Measurements from ENCODE around the gene PAWR.

PAWR gene

GRCh38 chr12:79674629-79675028, 16.1 kb downstream of the PAWR start:
- Histone ChIP-seq H3K27me3 (ENCODE audit: control insufficient read depth in 5 of 5, insufficient read depth in 4 of 5, low read length in 5 of 5) (no peaks in the 10 kb centered on the region), H3K9ac (ENCODE audit: low read length in 5 of 5) (no peak overlapping the region), H3K4me3 (ENCODE audit: low read depth in 1 of 5, low read length in 5 of 5) (no peak overlapping the region), H3K27ac (ENCODE audit: low read depth, low read length) (no peak overlapping the region), H3K4me1 (ENCODE audit: control insufficient read depth in 5 of 5, insufficient read depth in 5 of 5, low read length in 5 of 5) (peaks cover 0 to 7% (median 0%) of the 10 kb centered on the region in 5 donors), H3K36me3 (ENCODE audit: control insufficient read depth in 5 of 5, insufficient read depth in 5 of 5, low read length in 5 of 5) (no peaks in the 10 kb centered on the region), H3K9me3 (ENCODE audit: control insufficient read depth in 5 of 5, low read length in 5 of 5) (no peaks in the 10 kb centered on the region)

GRCh38 chr12:79673354-79673753, 17.4 kb downstream of the PAWR start:
- Histone ChIP-seq H3K4me1 (ENCODE audit: control insufficient read depth in 5 of 5, insufficient read depth in 5 of 5, low read length in 5 of 5) (peaks cover 0 to 4% (median 0%) of the 10 kb centered on the region in 5 donors), H3K9ac (ENCODE audit: low read length in 5 of 5) (no peak overlapping the region), H3K36me3 (ENCODE audit: control insufficient read depth in 5 of 5, insufficient read depth in 5 of 5, low read length in 5 of 5) (no peaks in the 10 kb centered on the region), H3K9me3 (ENCODE audit: control insufficient read depth in 5 of 5, low read length in 5 of 5) (no peaks in the 10 kb centered on the region), H3K27me3 (ENCODE audit: control insufficient read depth in 5 of 5, insufficient read depth in 4 of 5, low read length in 5 of 5) (no peaks in the 10 kb centered on the region), H3K27ac (ENCODE audit: low read depth, low read length) (no peak overlapping the region), H3K4me3 (ENCODE audit: low read depth in 1 of 5, low read length in 5 of 5) (no peak overlapping the region)

DNA sequence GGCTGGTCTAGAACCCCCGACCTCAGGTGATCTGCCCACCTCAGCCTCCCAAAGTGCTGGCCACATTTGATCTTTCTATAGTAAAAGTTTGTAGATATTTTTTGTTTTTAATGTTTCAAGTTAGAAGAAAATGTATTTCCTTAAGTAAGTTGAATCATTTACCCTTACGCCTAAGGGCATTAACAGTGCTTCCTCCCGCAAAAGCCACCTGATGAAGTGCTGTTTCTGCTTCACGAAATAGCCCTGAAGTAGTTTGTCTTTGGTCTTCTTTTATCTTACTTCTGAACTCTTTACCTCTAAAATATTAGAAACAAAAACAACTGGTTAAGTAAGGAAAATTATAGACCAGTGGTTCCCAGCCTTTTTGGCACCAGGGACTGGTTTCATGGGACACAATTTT, 22.7 kb downstream of the PAWR start:
- H3K27me3 ChIP-seq (ENCODE audit: control insufficient read depth in 5 of 5, insufficient read depth in 4 of 5, low read length in 5 of 5): no peaks in the 10 kb centered on the region
- H3K4me3 ChIP-seq (ENCODE audit: low read depth in 1 of 5, low read length in 5 of 5): no peak overlapping the region
- no peaks in the 10 kb centered on the region for H3K4me1 ChIP-seq (ENCODE audit: control insufficient read depth in 5 of 5, insufficient read depth in 5 of 5, low read length in 5 of 5)
- no peak overlapping the region for H3K27ac ChIP-seq (ENCODE audit: low read depth, low read length)
- H3K9me3 ChIP-seq (ENCODE audit: control insufficient read depth in 5 of 5, low read length in 5 of 5): no peaks in the 10 kb centered on the region
- H3K9ac ChIP-seq (ENCODE audit: low read length in 5 of 5): no peak overlapping the region
- no peaks in the 10 kb centered on the region for H3K36me3 ChIP-seq (ENCODE audit: control insufficient read depth in 5 of 5, insufficient read depth in 5 of 5, low read length in 5 of 5)

GRCh38 chr12:79665212-79665887, 25.4 kb downstream of the PAWR start:
- Histone ChIP-seq H3K36me3 (ENCODE audit: control insufficient read depth in 5 of 5, insufficient read depth in 5 of 5, low read length in 5 of 5) (no peaks in the 10 kb centered on the region), H3K9ac (ENCODE audit: low read length in 5 of 5) (no peak overlapping the region), H3K4me1 (ENCODE audit: control insufficient read depth in 5 of 5, insufficient read depth in 5 of 5, low read length in 5 of 5) (no peaks in the 10 kb centered on the region), H3K4me3 (ENCODE audit: low read depth in 1 of 5, low read length in 5 of 5) (no peak overlapping the region), H3K27me3 (ENCODE audit: control insufficient read depth in 5 of 5, insufficient read depth in 4 of 5, low read length in 5 of 5) (no peaks in the 10 kb centered on the region), H3K27ac (ENCODE audit: low read depth, low read length) (no peak overlapping the region), H3K9me3 (ENCODE audit: control insufficient read depth in 5 of 5, low read length in 5 of 5) (no peaks in the 10 kb centered on the region)

DNA sequence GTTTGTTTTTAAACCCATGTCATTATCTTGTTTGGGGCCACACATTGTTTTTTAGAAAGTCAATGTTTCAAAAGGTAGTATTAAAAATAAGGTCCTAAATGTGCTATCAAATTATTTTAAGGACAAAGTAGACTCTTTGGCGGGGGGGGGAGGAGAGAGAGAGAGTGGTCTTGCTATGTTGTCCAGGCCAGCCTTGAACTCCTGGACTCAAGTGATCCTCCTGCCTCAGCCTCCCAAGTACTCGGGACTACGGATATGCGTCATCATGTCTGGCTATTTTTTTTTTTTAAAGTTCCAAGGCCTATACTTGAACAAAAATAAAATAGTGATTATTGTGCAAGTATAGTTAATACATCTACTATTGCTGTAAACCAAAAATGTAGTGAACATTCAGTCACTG, 26.2 kb downstream of the PAWR start:
- H3K36me3 ChIP-seq (ENCODE audit: control insufficient read depth in 5 of 5, insufficient read depth in 5 of 5, low read length in 5 of 5): no peaks in the 10 kb centered on the region
- no peaks in the 10 kb centered on the region for H3K27me3 ChIP-seq (ENCODE audit: control insufficient read depth in 5 of 5, insufficient read depth in 4 of 5, low read length in 5 of 5)
- no peak overlapping the region for H3K9ac ChIP-seq (ENCODE audit: low read length in 5 of 5)
- no peak overlapping the region for H3K4me3 ChIP-seq (ENCODE audit: low read depth in 1 of 5, low read length in 5 of 5)
- no peaks in the 10 kb centered on the region for H3K9me3 ChIP-seq (ENCODE audit: control insufficient read depth in 5 of 5, low read length in 5 of 5)
- H3K4me1 ChIP-seq (ENCODE audit: control insufficient read depth in 5 of 5, insufficient read depth in 5 of 5, low read length in 5 of 5): peaks cover 0 to 6% (median 0%) of the 10 kb centered on the region in 5 donors
- H3K27ac ChIP-seq (ENCODE audit: low read depth, low read length): no peak overlapping the region

GRCh38 chr12:79662046-79662811, 28.5 kb downstream of the PAWR start:
- peaks cover 0 to 6% (median 0%) of the 10 kb centered on the region in 5 donors for H3K4me1 ChIP-seq (ENCODE audit: control insufficient read depth in 5 of 5, insufficient read depth in 5 of 5, low read length in 5 of 5)
- H3K9ac ChIP-seq (ENCODE audit: low read length in 5 of 5): no peak overlapping the region
- H3K27ac ChIP-seq (ENCODE audit: low read depth, low read length): no peak overlapping the region
- no peak overlapping the region for H3K4me3 ChIP-seq (ENCODE audit: low read depth in 1 of 5, low read length in 5 of 5)
- no peaks in the 10 kb centered on the region for H3K36me3 ChIP-seq (ENCODE audit: control insufficient read depth in 5 of 5, insufficient read depth in 5 of 5, low read length in 5 of 5)
- no peaks in the 10 kb centered on the region for H3K27me3 ChIP-seq (ENCODE audit: control insufficient read depth in 5 of 5, insufficient read depth in 4 of 5, low read length in 5 of 5)
- no peaks in the 10 kb centered on the region for H3K9me3 ChIP-seq (ENCODE audit: control insufficient read depth in 5 of 5, low read length in 5 of 5)

GRCh38 chr12:79661629-79662028, 29.1 kb downstream of the PAWR start:
- no peaks in the 10 kb centered on the region for H3K27me3 ChIP-seq (ENCODE audit: control insufficient read depth in 5 of 5, insufficient read depth in 4 of 5, low read length in 5 of 5)
- no peak overlapping the region for H3K27ac ChIP-seq (ENCODE audit: low read depth, low read length)
- H3K4me1 ChIP-seq (ENCODE audit: control insufficient read depth in 5 of 5, insufficient read depth in 5 of 5, low read length in 5 of 5): peaks cover 0 to 6% (median 0%) of the 10 kb centered on the region in 5 donors
- no peaks in the 10 kb centered on the region for H3K9me3 ChIP-seq (ENCODE audit: control insufficient read depth in 5 of 5, low read length in 5 of 5)
- no peaks in the 10 kb centered on the region for H3K36me3 ChIP-seq (ENCODE audit: control insufficient read depth in 5 of 5, insufficient read depth in 5 of 5, low read length in 5 of 5)
- H3K9ac ChIP-seq (ENCODE audit: low read length in 5 of 5): no peak overlapping the region
- no peak overlapping the region for H3K4me3 ChIP-seq (ENCODE audit: low read depth in 1 of 5, low read length in 5 of 5)

DNA sequence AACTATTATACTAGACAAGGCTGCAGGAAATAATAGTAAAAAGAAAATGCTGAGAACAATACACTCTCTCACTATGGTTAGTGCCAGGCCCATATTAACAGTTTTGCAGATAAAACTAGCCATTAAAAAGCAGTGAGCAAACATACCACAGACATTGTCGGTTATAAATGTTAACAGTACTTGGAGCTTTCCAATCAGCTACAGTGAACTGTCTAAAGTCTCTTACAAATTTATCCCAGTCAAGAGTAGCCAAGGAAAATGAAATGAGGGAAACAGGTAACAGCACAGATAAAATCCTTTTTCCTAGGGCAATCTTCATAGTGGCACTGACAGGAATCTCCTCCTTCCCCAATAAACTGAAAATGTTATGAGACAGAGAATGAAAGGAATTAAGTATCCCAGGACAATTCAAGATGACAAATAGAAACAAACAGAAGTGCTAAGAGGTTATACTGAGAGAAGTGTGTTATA, 30.8 kb downstream of the PAWR start:
- Histone ChIP-seq H3K9me3 (ENCODE audit: control insufficient read depth in 5 of 5, low read length in 5 of 5) (no peaks in the 10 kb centered on the region), H3K36me3 (ENCODE audit: control insufficient read depth in 5 of 5, insufficient read depth in 5 of 5, low read length in 5 of 5) (no peaks in the 10 kb centered on the region), H3K27me3 (ENCODE audit: control insufficient read depth in 5 of 5, insufficient read depth in 4 of 5, low read length in 5 of 5) (no peaks in the 10 kb centered on the region), H3K9ac (ENCODE audit: low read length in 5 of 5) (no peak overlapping the region), H3K27ac (ENCODE audit: low read depth, low read length) (no peak overlapping the region), H3K4me3 (ENCODE audit: low read depth in 1 of 5, low read length in 5 of 5) (no peak overlapping the region), H3K4me1 (ENCODE audit: control insufficient read depth in 5 of 5, insufficient read depth in 5 of 5, low read length in 5 of 5) (peaks cover 0 to 6% (median 0%) of the 10 kb centered on the region in 5 donors)

DNA sequence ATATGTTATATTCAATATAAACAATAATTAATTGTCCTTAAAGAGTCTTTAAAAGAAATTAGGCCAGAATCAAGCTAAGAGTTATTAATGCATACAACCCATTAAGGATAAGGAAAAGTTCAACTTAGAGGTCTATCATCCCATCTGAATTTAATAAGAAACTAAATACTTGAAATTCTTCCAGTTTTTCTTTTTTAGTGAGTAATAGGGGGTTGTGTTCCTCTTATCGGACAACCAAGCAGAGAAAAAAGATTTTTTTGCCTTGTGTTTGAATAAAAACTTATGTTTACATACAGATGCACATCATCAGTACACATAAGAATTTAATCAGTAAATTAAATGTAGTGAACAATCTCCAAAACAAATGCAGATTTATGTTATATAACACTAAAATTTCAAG, 32.5 kb downstream of the PAWR start:
- Histone ChIP-seq H3K27me3 (ENCODE audit: control insufficient read depth in 5 of 5, insufficient read depth in 4 of 5, low read length in 5 of 5) (no peaks in the 10 kb centered on the region), H3K4me1 (ENCODE audit: control insufficient read depth in 5 of 5, insufficient read depth in 5 of 5, low read length in 5 of 5) (peaks cover 0 to 6% (median 0%) of the 10 kb centered on the region in 5 donors), H3K36me3 (ENCODE audit: control insufficient read depth in 5 of 5, insufficient read depth in 5 of 5, low read length in 5 of 5) (no peaks in the 10 kb centered on the region), H3K27ac (ENCODE audit: low read depth, low read length) (no peak overlapping the region), H3K4me3 (ENCODE audit: low read depth in 1 of 5, low read length in 5 of 5) (no peak overlapping the region), H3K9ac (ENCODE audit: low read length in 5 of 5) (no peak overlapping the region), H3K9me3 (ENCODE audit: control insufficient read depth in 5 of 5, low read length in 5 of 5) (no peaks in the 10 kb centered on the region)

- Histone ChIP-seq H3K9me3 (ENCODE audit: control insufficient read depth in 5 of 5, low read length in 5 of 5) (no peaks in the 10 kb centered on the region), H3K4me3 (ENCODE audit: low read depth in 1 of 5, low read length in 5 of 5) (no peak overlapping the region), H3K27ac (ENCODE audit: low read depth, low read length) (no peak overlapping the region)
Observed at GRCh38 chr12:79657136-79657535, 33.6 kb downstream of the PAWR start.

More at GRCh38 chr12:79657136-79657535, 33.6 kb downstream of the PAWR start:
- Histone ChIP-seq H3K9ac (ENCODE audit: low read length in 5 of 5) (no peak overlapping the region), H3K4me1 (ENCODE audit: control insufficient read depth in 5 of 5, insufficient read depth in 5 of 5, low read length in 5 of 5) (peaks cover 0 to 6% (median 0%) of the 10 kb centered on the region in 5 donors), H3K27me3 (ENCODE audit: control insufficient read depth in 5 of 5, insufficient read depth in 4 of 5, low read length in 5 of 5) (no peaks in the 10 kb centered on the region), H3K36me3 (ENCODE audit: control insufficient read depth in 5 of 5, insufficient read depth in 5 of 5, low read length in 5 of 5) (no peaks in the 10 kb centered on the region)

Data from subcutaneous abdominal adipose tissue (tissue), 5 donors.